ENCODE results near the gene ZNF496. TPM values are rescaled to one million over a fixed set of nuclear protein-coding genes. Genes with fewer than 3 reads are reported as not detected.
"Not testable (repeated sequence)": the region's sequence is repeated elsewhere in the genome, so short reads cannot be mapped to it uniquely, and the experiment has no call there.

Gene ZNF496
- total and polyA plus RNA-seq, 8 donors = 5.8 to 25.8 (median 11.9) TPM

- H3K9me3 ChIP-seq = peaks cover 0 to 28% (median 12%) of the 10 kb centered on the region in 4 donors
- H3K4me1 ChIP-seq = no peaks in the 10 kb centered on the region
- intact Hi-C loops (cut with DNase I; ENCODE audit: low total_unique reads) = no loop called here
- no peaks in the 10 kb centered on the region for H3K27me3 ChIP-seq
- no peak overlapping the region for H3K27ac ChIP-seq
- TF ChIP-seq CTCF (IDR thresholded peaks at IDR 0.05) = no peak
- no peak for TF ChIP-seq POLR2A (IDR thresholded peaks at IDR 0.05)
- H3K36me3 ChIP-seq = no peaks in the 10 kb centered on the region
- peak; percentile 12 to 50 for DNase-seq
- WGBS, 5 donors = 14 to 59% (median 37%) methylated on average over 1 of the region's 1 CpG
- H3K4me3 ChIP-seq = no peak overlapping the region
Observed at GRCh38 chr1:247273013-247273412, 58.7 kb downstream of the ZNF496 start.

- no peaks in the 10 kb centered on the region for H3K4me1 ChIP-seq
- no peaks in the 10 kb centered on the region for H3K36me3 ChIP-seq
- peaks cover 0 to 28% (median 16%) of the 10 kb centered on the region in 4 donors for H3K9me3 ChIP-seq
- H3K4me3 ChIP-seq = no peak overlapping the region
- intact Hi-C loops (cut with DNase I; ENCODE audit: low total_unique reads) = no loop called here
- TF ChIP-seq EP300 (IDR thresholded peaks at IDR 0.05) (no peak), POLR2AphosphoS5 (IDR thresholded peaks at IDR 0.05) (no peak), CTCF (IDR thresholded peaks at IDR 0.05) (no peak), POLR2A (IDR thresholded peaks at IDR 0.05) (no peak)
- 46 to 79% (median 65%) methylated on average over 1 of the region's 1 CpG; no CpG with 5 or more reads in 1 of the 5 donors for WGBS, 5 donors
- no peak for DNase-seq
- H3K27ac ChIP-seq = no peak overlapping the region
- H3K27me3 ChIP-seq = no peaks in the 10 kb centered on the region
Observed at GRCh38 chr1:247270003-247270402, 61.7 kb downstream of the ZNF496 start.

- H3K27ac ChIP-seq = no peak overlapping the region
- TF ChIP-seq POLR2AphosphoS5 (IDR thresholded peaks at IDR 0.05) (no peak), EP300 (IDR thresholded peaks at IDR 0.05) (no peak)
- H3K36me3 ChIP-seq = no peaks in the 10 kb centered on the region
- intact Hi-C loops (cut with DNase I; ENCODE audit: low total_unique reads) = no loop called here
- no peaks in the 10 kb centered on the region for H3K27me3 ChIP-seq
- no peaks in the 10 kb centered on the region for H3K4me1 ChIP-seq
- peaks cover 0 to 28% (median 16%) of the 10 kb centered on the region in 4 donors for H3K9me3 ChIP-seq
- DNase-seq = no peak
- no peak overlapping the region for H3K4me3 ChIP-seq
Observed at GRCh38 chr1:247269133-247269532, 62.5 kb downstream of the ZNF496 start.

GRCh38 chr1:247268390-247269045 is 63.1 kb downstream of the ZNF496 start:
- peak overlapping the region in 2 of 5 donors; percentile 2 to 50 for H3K27ac ChIP-seq
- TF ChIP-seq EP300 (IDR thresholded peaks at IDR 0.05) (no peak), POLR2A (IDR thresholded peaks at IDR 0.05) (no peak), CTCF (IDR thresholded peaks at IDR 0.05) (no peak), POLR2AphosphoS5 (IDR thresholded peaks at IDR 0.05) (no peak)
- H3K4me3 ChIP-seq = no peak overlapping the region
- no peaks in the 10 kb centered on the region for H3K27me3 ChIP-seq
- 29 to 72% (median 47%) methylated on average over 2 of the region's 2 CpGs for WGBS, 5 donors
- intact Hi-C loops (cut with DNase I; ENCODE audit: low total_unique reads) = no loop called here
- no peaks in the 10 kb centered on the region for H3K36me3 ChIP-seq
- peaks cover 0 to 28% (median 17%) of the 10 kb centered on the region in 4 donors for H3K9me3 ChIP-seq
- DNase-seq = peak in 1 of 2 donors; percentile 86
- H3K4me1 ChIP-seq = no peaks in the 10 kb centered on the region

GRCh38 chr1:247266053-247266452 is 65.6 kb downstream of the ZNF496 start:
- no peaks in the 10 kb centered on the region for H3K27me3 ChIP-seq
- WGBS, 5 donors = 90 to 94% (median 91%) methylated on average over 5 of the region's 5 CpGs
- no peak for DNase-seq
- H3K27ac ChIP-seq = no peak overlapping the region
- peaks cover 0 to 28% (median 15%) of the 10 kb centered on the region in 4 donors for H3K9me3 ChIP-seq
- intact Hi-C loops (cut with DNase I; ENCODE audit: low total_unique reads) = no loop called here
- no peak for TF ChIP-seq EP300 (IDR thresholded peaks at IDR 0.05)
- TF ChIP-seq CTCF (IDR thresholded peaks at IDR 0.05) = no peak
- no peak for TF ChIP-seq POLR2AphosphoS5 (IDR thresholded peaks at IDR 0.05)
- no peak for TF ChIP-seq POLR2A (IDR thresholded peaks at IDR 0.05)
- no peaks in the 10 kb centered on the region for H3K4me1 ChIP-seq
- no peaks in the 10 kb centered on the region for H3K36me3 ChIP-seq
- no peak overlapping the region for H3K4me3 ChIP-seq

GRCh38 chr1:247255772-247256171 is 75.9 kb downstream of the ZNF496 start, which contains the start of gene VN1R5:
VN1R5 (plus strand) TSS chr1:247256072.
- DNase-seq; H3K4me3 ChIP-seq; H3K36me3 ChIP-seq; H3K9me3 ChIP-seq; H3K4me1 ChIP-seq; H3K27ac ChIP-seq; intact Hi-C loops (cut with DNase I; ENCODE audit: low total_unique reads); H3K27me3 ChIP-seq: not testable (repeated sequence)
- WGBS, 5 donors = 79 to 92% (median 84%) methylated on average over 1 of the region's 1 CpG
